K562 (cell line): ENCODE results near the gene MIDN.

Experiments used
- BCL6 ChIP-seq: fragments of 250-450 bp; sonication (Bioruptor Pico); IDR thresholded peaks from 2 replicates; pipeline ENCODE4 v1.4.0; 2020
- BCLAF1 ChIP-seq, 2 experiments: fragments of 450-650 bp in 1 of 2; IDR thresholded peaks; 2 replicates each; pipeline ENCODE4 v1.6.1; 2011 to 2017; ENCODE audit warnings: low read depth in 2 of 2, antibody characterized with exemption in 1 of 2, borderline replicate concordance in 1 of 2, low read length in 1 of 2, mild to moderate bottlenecking in 1 of 2, mixed read lengths in 1 of 2; ENCODE audit not compliant: control insufficient read depth in 1 of 2
- CREM ChIP-seq: IDR thresholded peaks from 2 replicates; pipeline ENCODE4 v1.6.1; 2014; ENCODE audit warnings: antibody characterized with exemption, low read depth
- EZH2 ChIP-seq: IDR thresholded peaks from 2 replicates; pipeline ENCODE4 v1.6.1; 2012; ENCODE audit warnings: low read depth, mild to moderate bottlenecking, inconsistent platforms, low read length, borderline replicate concordance
- FOXK2 ChIP-seq, 2 experiments: fragments of 450-650 bp; IDR thresholded peaks in 1 of 2; conservative IDR thresholded peaks in 1 of 2; 2 replicates each; pipeline ENCODE4 v1.6.1; 2016; ENCODE audit warnings: low read depth in 2 of 2, mild to moderate bottlenecking in 1 of 2
- GATAD2B ChIP-seq: fragments of 450-650 bp; IDR thresholded peaks from 2 replicates; pipeline ENCODE4 v1.6.1; 2017; ENCODE audit warnings: mild to moderate bottlenecking, borderline replicate concordance
- IRF2 ChIP-seq: sonication (generic); formaldehyde crosslinking; IDR thresholded peaks from 2 replicates; pipeline ENCODE4 v1.8.1; 2022; ENCODE audit warnings: mild to moderate bottlenecking, missing genetic modification reagents
- MAFF ChIP-seq: IDR thresholded peaks from 2 replicates; pipeline ENCODE4 v1.6.1; 2012; ENCODE audit warnings: low read length, improper control_type of control experiment
- PATZ1 ChIP-seq: fragments of 250-450 bp; sonication (Bioruptor Pico); IDR thresholded peaks from 2 replicates; pipeline ENCODE4 v1.5.0; 2020; ENCODE audit warnings: mild to moderate bottlenecking, borderline replicate concordance
- PREB ChIP-seq: sonication (generic); formaldehyde crosslinking; IDR thresholded peaks from 2 replicates; pipeline ENCODE4 v1.8.1; 2023; ENCODE audit warnings: mild to moderate bottlenecking, missing genetic modification reagents
- ZKSCAN1 ChIP-seq: fragments of 150-350 bp; IDR thresholded peaks from 2 replicates; pipeline ENCODE4 v1.6.1; 2016; ENCODE audit warnings: low read depth, low read length
- ZNF311 ChIP-seq: fragments of 250-450 bp; sonication (Bioruptor Pico); IDR thresholded peaks from 2 replicates; pipeline ENCODE4 v1.4.0; 2020; ENCODE audit warnings: mild to moderate bottlenecking, moderate library complexity
- ZNF354B ChIP-seq: fragments of 250-450 bp; sonication (Bioruptor Pico); IDR thresholded peaks from 2 replicates; pipeline ENCODE4 v1.4.0; 2020
- ZNF76 ChIP-seq: fragments of 250-450 bp; sonication (Bioruptor Pico); IDR thresholded peaks from 2 replicates; pipeline ENCODE4 v1.4.0; 2020; ENCODE audit warnings: mild to moderate bottlenecking, moderate library complexity, borderline replicate concordance

GRCh38 chr19:1273263-1274041, 25.1 kb downstream of the MIDN start:
- no peak for TF ChIP-seq PREB (CRISPR knock-in tag)
- no peak for TF ChIP-seq PATZ1 (CRISPR knock-in tag)
- no peak for TF ChIP-seq ZNF76 (CRISPR knock-in tag)
- TF ChIP-seq IRF2 (CRISPR knock-in tag) = no peak
- TF ChIP-seq EZH2 = no peak
- no peak for TF ChIP-seq ZNF354B (CRISPR knock-in tag)
- TF ChIP-seq BCL6 (CRISPR knock-in tag) = no peak
- no peak for TF ChIP-seq MAFF
- TF ChIP-seq BCLAF1 (IDR thresholded peaks at IDR 0.05; ENCODE audit: borderline replicate concordance in 1 of 2, control insufficient read depth in 1 of 2, low read depth in 2 of 2, low read length in 1 of 2) = no peak
- no peak for TF ChIP-seq ZNF311
- no peak for TF ChIP-seq ZKSCAN1
- no peak for TF ChIP-seq GATAD2B
- no peak for TF ChIP-seq FOXK2 (conservative IDR thresholded peaks at IDR 0.05 in 1 of 2, IDR thresholded peaks at IDR 0.05 in 1 of 2; ENCODE audit: low read depth in 2 of 2)
- TF ChIP-seq CREM = no peak
